SK-N-SH treated with all-trans-retinoic acid at 6 μM for 48 hours (cell line): ENCODE data around the gene CCDC32.

Experiments
- ATAC-seq: fragments of 200-7000 bp; cut with Tn5 transposase; 3 replicates; pipeline ENCODE4 v1.9.1; 2020; ENCODE audit warnings: mild to moderate bottlenecking, moderate library complexity
- ARNTL ChIP-seq: fragments of 450-650 bp; formaldehyde crosslinking; IDR thresholded peaks from 2 replicates; pipeline ENCODE4 v1.5.0; 2020; ENCODE audit warnings: low read depth, mild to moderate bottlenecking, moderate library complexity, borderline replicate concordance
- CREB5 ChIP-seq: fragments of 250-450 bp; sonication (Bioruptor Pico); IDR thresholded peaks from 2 replicates; pipeline ENCODE4 v1.5.1; 2020; ENCODE audit warnings: low read depth, mild to moderate bottlenecking, moderate library complexity
- CSDC2 ChIP-seq: fragments of 250-450 bp; sonication (Bioruptor Pico); IDR thresholded peaks from 2 replicates; pipeline ENCODE4 v1.5.0; 2020; ENCODE audit warnings: mild to moderate bottlenecking, moderate library complexity
- CSRNP3 ChIP-seq: fragments of 250-450 bp; sonication (Bioruptor Pico); IDR thresholded peaks from 2 replicates; pipeline ENCODE4 v1.5.1; 2021; ENCODE audit warnings: mild to moderate bottlenecking, moderate library complexity
- ESRRG ChIP-seq: fragments of 250-450 bp; sonication (Bioruptor Pico); IDR thresholded peaks from 2 replicates; pipeline ENCODE4 v1.6.1; 2021; ENCODE audit warnings: mild to moderate bottlenecking
- GLIS3 ChIP-seq: fragments of 250-450 bp; sonication (Bioruptor Pico); IDR thresholded peaks from 2 replicates; pipeline ENCODE4 v1.5.0; 2020; ENCODE audit warnings: mild to moderate bottlenecking, moderate library complexity
- ISL1 ChIP-seq: fragments of 250-450 bp; sonication (Bioruptor Pico); IDR thresholded peaks from 2 replicates; pipeline ENCODE4 v2.1.2; 2022; ENCODE audit warnings: mild to moderate bottlenecking, moderate library complexity
- OSR1 ChIP-seq: fragments of 250-450 bp; sonication (Bioruptor Pico); IDR thresholded peaks from 2 replicates; pipeline ENCODE4 v1.8.0; 2022; ENCODE audit warnings: moderate library complexity, mild to moderate bottlenecking, inconsistent platforms
- PATZ1 ChIP-seq: fragments of 250-450 bp; sonication (Bioruptor Pico); IDR thresholded peaks from 2 replicates; pipeline ENCODE4 v1.8.0; 2020; ENCODE audit warnings: mild to moderate bottlenecking, moderate library complexity, borderline replicate concordance
- PPARA ChIP-seq: fragments of 250-450 bp; sonication (Bioruptor Pico); IDR thresholded peaks from 2 replicates; pipeline ENCODE4 v1.5.0; 2020; ENCODE audit warnings: mild to moderate bottlenecking, borderline replicate concordance
- SNAI2 ChIP-seq: fragments of 250-450 bp; sonication (Bioruptor Pico); IDR thresholded peaks from 2 replicates; pipeline ENCODE4 v1.5.0; 2020; ENCODE audit warnings: mild to moderate bottlenecking, moderate library complexity
- TCF4 ChIP-seq: fragments of 250-450 bp; sonication (Bioruptor Pico); IDR thresholded peaks from 2 replicates; pipeline ENCODE4 v1.8.0; 2021; ENCODE audit warnings: mild to moderate bottlenecking, moderate library complexity, borderline replicate concordance
- TOX ChIP-seq: fragments of 250-450 bp; sonication (Bioruptor Pico); IDR thresholded peaks from 2 replicates; pipeline ENCODE4 v1.8.0; 2021; ENCODE audit warnings: mild to moderate bottlenecking, moderate library complexity, borderline replicate concordance
- TSHZ2 ChIP-seq: fragments of 250-450 bp; sonication (Bioruptor Pico); IDR thresholded peaks from 2 replicates; pipeline ENCODE4 v1.5.0; 2020; ENCODE audit warnings: mild to moderate bottlenecking, moderate library complexity
- ZC3H10 ChIP-seq: fragments of 250-450 bp; sonication (Bioruptor Pico); IDR thresholded peaks from 2 replicates; pipeline ENCODE4 v1.5.1; 2021; ENCODE audit warnings: mild to moderate bottlenecking, moderate library complexity
- ZFP3 ChIP-seq: fragments of 250-450 bp; sonication (Bioruptor Pico); IDR thresholded peaks from 2 replicates; pipeline ENCODE4 v1.5.0; 2020; ENCODE audit warnings: mild to moderate bottlenecking, moderate library complexity
- ZFP30 ChIP-seq: fragments of 450-650 bp; formaldehyde crosslinking; IDR thresholded peaks from 2 replicates; pipeline ENCODE4 v1.5.0; 2022; ENCODE audit warnings: mild to moderate bottlenecking, moderate library complexity
- ZNF565 ChIP-seq: fragments of 450-650 bp; formaldehyde crosslinking; conservative IDR thresholded peaks from 2 replicates; pipeline ENCODE4 v1.5.0; 2020; ENCODE audit warnings: low read depth, mild to moderate bottlenecking, moderate library complexity
- ZNF70 ChIP-seq: fragments of 450-650 bp; formaldehyde crosslinking; IDR thresholded peaks from 2 replicates; pipeline ENCODE4 v1.5.0; 2020; ENCODE audit warnings: mild to moderate bottlenecking, moderate library complexity
- ZNF8 ChIP-seq: fragments of 450-650 bp; formaldehyde crosslinking; IDR thresholded peaks from 2 replicates; pipeline ENCODE4 v1.5.0; 2020; ENCODE audit warnings: mild to moderate bottlenecking, moderate library complexity
- TF ChIP-seq, protein P1 (sequence below): fragments of 250-450 bp; sonication (Bioruptor Pico); IDR thresholded peaks from 2 replicates; pipeline ENCODE4 v1.8.0; 2021; ENCODE audit warnings: low read depth, mild to moderate bottlenecking, moderate library complexity, borderline replicate concordance

CCDC32 gene

GRCh38 chr15:40543082-40543481 lies 21.8 kb downstream of the CCDC32 start:
- no peak for ATAC-seq
- TF ChIP-seq OSR1 (CRISPR knock-in tag), result no peak
- no peak for TF ChIP-seq SNAI2 (CRISPR knock-in tag)
- no peak for TF ChIP-seq ISL1 (CRISPR knock-in tag)
- TF ChIP-seq TCF4, result no peak
- no peak for TF ChIP-seq ZC3H10 (CRISPR knock-in tag)
- TF ChIP-seq ESRRG, result no peak
- no peak for TF ChIP-seq TSHZ2 (CRISPR knock-in tag)
- no peak for TF ChIP-seq CREB5 (CRISPR knock-in tag)
- TF ChIP-seq TOX (CRISPR knock-in tag), result no peak
- TF ChIP-seq CSDC2 (CRISPR knock-in tag), result no peak
- no peak for TF ChIP-seq PPARA
- TF ChIP-seq ZNF70 (CRISPR knock-in tag), result no peak
- TF ChIP-seq ARNTL (CRISPR knock-in tag), result no peak
- TF ChIP-seq PATZ1 (CRISPR knock-in tag), result no peak
- TF ChIP-seq, all 23 proteins: peak for 0

DNA sequence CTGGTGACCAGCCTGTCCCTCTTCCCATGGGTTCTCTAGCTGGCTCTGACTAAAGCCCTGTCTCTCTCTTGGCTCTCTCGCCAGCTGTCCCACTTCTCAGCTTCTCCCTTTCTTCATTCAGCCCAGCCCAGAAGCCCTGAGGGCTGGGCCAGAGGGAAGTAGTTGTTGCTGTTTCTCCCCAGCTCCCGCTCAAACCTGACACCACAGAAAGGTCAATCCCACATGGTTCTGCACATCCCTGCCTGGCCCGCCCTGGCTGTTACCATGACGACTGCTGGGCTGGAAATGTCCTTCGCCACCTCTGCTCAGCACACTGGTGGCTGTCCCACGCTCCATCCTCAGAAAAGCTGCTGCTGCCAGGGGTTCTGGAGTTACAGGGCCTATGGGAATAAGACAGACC lies 25.9 kb downstream of the CCDC32 start:
- TF ChIP-seq ARNTL (CRISPR knock-in tag) (no peak), TSHZ2 (CRISPR knock-in tag) (no peak), ESRRG (no peak), ZFP30 (CRISPR knock-in tag) (no peak)
- no peak for ATAC-seq

DNA sequence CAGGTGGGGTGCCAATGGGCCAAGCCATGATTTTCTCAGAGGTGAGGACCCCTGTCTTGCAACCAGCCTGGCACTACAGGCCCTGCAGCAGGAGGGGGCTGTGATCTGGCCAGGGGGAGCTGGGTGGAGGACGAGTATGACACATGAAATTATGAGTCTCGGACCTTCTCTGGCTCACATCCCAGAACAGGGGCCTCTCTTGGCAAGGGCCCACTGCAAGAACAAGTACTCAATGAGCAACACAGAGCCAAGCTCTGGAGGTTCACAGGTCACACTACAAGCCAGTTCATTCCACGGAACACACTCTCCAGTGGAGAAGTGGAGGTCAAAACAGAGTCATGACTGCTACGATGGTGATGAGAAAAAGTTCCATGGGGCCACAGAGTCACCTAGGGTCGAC lies 28.3 kb downstream of the CCDC32 start:
- ATAC-seq, result peak; percentile 31; the same call in 2 of the 3 replicates
- TF ChIP-seq CSRNP3, result no peak
- TF ChIP-seq TCF4, result no peak
- TF ChIP-seq ZNF8 (CRISPR knock-in tag), result no peak
- no peak for TF ChIP-seq ARNTL (CRISPR knock-in tag)
- TF ChIP-seq, protein P1, sequence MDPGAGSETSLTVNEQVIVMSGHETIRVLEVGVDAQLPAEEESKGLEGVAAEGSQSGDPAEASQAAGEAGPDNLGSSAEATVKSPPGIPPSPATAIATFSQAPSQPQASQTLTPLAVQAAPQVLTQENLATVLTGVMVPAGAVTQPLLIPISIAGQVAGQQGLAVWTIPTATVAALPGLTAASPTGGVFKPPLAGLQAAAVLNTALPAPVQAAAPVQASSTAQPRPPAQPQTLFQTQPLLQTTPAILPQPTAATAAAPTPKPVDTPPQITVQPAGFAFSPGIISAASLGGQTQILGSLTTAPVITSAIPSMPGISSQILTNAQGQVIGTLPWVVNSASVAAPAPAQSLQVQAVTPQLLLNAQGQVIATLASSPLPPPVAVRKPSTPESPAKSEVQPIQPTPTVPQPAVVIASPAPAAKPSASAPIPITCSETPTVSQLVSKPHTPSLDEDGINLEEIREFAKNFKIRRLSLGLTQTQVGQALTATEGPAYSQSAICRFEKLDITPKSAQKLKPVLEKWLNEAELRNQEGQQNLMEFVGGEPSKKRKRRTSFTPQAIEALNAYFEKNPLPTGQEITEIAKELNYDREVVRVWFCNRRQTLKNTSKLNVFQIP (CRISPR knock-in tag), result no peak
- no peak for TF ChIP-seq GLIS3 (CRISPR knock-in tag)
- no peak for TF ChIP-seq SNAI2 (CRISPR knock-in tag)
- no peak for TF ChIP-seq ZNF565 (CRISPR knock-in tag)
- no peak for TF ChIP-seq PATZ1 (CRISPR knock-in tag)
- TF ChIP-seq TOX (CRISPR knock-in tag), result no peak
- no peak for TF ChIP-seq ZFP3
- TF ChIP-seq TSHZ2 (CRISPR knock-in tag), result no peak
- no peak for TF ChIP-seq ZFP30 (CRISPR knock-in tag)
